Measurements from ENCODE around the gene CMKLR1.

The CMKLR1 gene

GRCh38 chr12:108317308-108318234 is 21.5 kb downstream of the CMKLR1 start:
- DNase-seq (ENCODE audit: low spot score) = no peak

- no peak for DNase-seq (ENCODE audit: low spot score)
These were observed 22.7 kb downstream of the CMKLR1 start for GRCh38 chr12:108316176-108317086.

GRCh38 chr12:108315486-108316105 is 23.5 kb downstream of the CMKLR1 start:
- DNase-seq (ENCODE audit: low spot score) = no peak

GRCh38 chr12:108313606-108314351 is 25.3 kb downstream of the CMKLR1 start:
- DNase-seq (ENCODE audit: low spot score) = no peak

GRCh38 chr12:108313241-108313605 is 25.9 kb downstream of the CMKLR1 start:
- DNase-seq (ENCODE audit: low spot score) = no peak

GRCh38 chr12:108312693-108313189 is 26.4 kb downstream of the CMKLR1 start:
- no peak for DNase-seq (ENCODE audit: low spot score)

GRCh38 chr12:108312073-108312659 is 26.9 kb downstream of the CMKLR1 start:
- no peak for DNase-seq (ENCODE audit: low spot score)

- no peak for DNase-seq (ENCODE audit: low spot score)
These were observed 27.5 kb downstream of the CMKLR1 start for GRCh38 chr12:108311605-108312004.

GRCh38 chr12:108310489-108310888 is 28.6 kb downstream of the CMKLR1 start:
- peak; percentile 67 for DNase-seq (ENCODE audit: low spot score)

- no peak for DNase-seq (ENCODE audit: low spot score)
These were observed 29.3 kb downstream of the CMKLR1 start for GRCh38 chr12:108309674-108310312.

- DNase-seq (ENCODE audit: low spot score) = no peak
These were observed 30.6 kb downstream of the CMKLR1 start for GRCh38 chr12:108308395-108309085.

- DNase-seq (ENCODE audit: low spot score) = no peak
These were observed 32.1 kb downstream of the CMKLR1 start for GRCh38 chr12:108307006-108307405.

GRCh38 chr12:108306506-108306905 is 32.6 kb downstream of the CMKLR1 start:
- no peak for DNase-seq (ENCODE audit: low spot score)

GRCh38 chr12:108305991-108306501 is 33.1 kb downstream of the CMKLR1 start:
- no peak for DNase-seq (ENCODE audit: low spot score)

- no peak for DNase-seq (ENCODE audit: low spot score)
These were observed 33.6 kb downstream of the CMKLR1 start for GRCh38 chr12:108305520-108305919.

GRCh38 chr12:108304633-108305032 is 34.5 kb downstream of the CMKLR1 start:
- DNase-seq (ENCODE audit: low spot score) = no peak

GRCh38 chr12:108303703-108304102 is 35.4 kb downstream of the CMKLR1 start:
- no peak for DNase-seq (ENCODE audit: low spot score)

GRCh38 chr12:108302403-108303311 is 36.5 kb downstream of the CMKLR1 start:
- no peak for DNase-seq (ENCODE audit: low spot score)
